Fibroblast of peridontal ligament (primary cell): Measurements from ENCODE around the gene GABBR2.
A peak's percentile ranks its signal among the peaks of the same experiment; 100 is the strongest.

Experiments
- DNase-seq: peaks from one replicate; pipeline ENCODE4 v3.0.0-alpha.2; 2010; ENCODE audit errors: extremely low read depth

Gene GABBR2

GRCh38 chr9:98323051-98323830 lies 385.5 kb downstream of the GABBR2 start:
- DNase-seq: no peak

DNA sequence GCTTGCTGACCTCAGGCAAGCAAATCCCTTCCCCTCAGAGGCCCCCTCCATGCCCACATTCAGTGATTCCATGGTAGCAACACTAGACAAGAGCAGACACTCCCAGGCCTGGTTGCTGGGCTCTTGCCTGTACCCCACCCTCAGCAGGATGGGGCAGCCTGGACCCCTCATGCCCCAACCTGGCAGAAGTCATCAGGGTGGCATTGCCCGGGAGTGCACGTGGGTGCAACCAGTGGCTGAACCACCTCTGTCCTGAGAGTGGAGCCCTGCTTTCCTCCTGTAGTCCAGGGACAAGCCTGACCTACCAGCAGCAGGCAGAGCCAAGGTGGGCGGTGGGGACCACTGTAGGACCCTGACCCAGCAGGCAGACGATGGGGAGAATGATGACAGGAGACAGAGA lies 387.5 kb downstream of the GABBR2 start:
- DNase-seq: no peak

DNA sequence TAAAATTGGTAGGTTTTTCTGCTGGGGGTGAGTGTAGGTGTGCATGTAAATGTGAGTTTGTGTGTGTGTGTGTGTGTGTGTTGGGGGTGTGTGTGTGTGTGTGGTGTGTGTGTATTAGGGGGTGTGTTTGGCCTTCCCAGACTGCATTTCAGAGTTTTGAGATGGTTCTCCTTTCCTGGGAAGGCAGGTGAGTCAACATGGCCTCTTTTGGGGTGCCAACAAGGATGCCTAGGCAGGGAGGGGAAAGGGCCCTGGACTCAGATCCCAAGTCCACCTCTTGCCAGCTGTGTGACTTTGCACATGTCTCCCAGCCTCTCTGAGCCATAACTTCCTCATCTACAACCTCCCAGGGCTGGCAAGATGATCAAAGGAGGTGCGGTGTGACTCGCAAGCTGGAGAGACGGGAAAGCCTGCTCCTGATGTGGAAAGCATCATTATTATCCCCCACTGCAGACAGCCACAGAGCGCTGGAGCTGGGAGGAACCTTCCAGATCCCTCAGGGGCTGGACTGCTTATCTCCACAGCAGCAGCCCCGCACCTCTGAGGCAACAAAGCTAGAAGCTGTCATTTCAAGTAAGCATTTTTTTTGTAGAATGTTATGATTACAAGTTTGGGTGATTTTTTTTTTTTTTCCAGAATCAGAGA lies 389.8 kb downstream of the GABBR2 start:
- peak; percentile 27 for DNase-seq

DNA sequence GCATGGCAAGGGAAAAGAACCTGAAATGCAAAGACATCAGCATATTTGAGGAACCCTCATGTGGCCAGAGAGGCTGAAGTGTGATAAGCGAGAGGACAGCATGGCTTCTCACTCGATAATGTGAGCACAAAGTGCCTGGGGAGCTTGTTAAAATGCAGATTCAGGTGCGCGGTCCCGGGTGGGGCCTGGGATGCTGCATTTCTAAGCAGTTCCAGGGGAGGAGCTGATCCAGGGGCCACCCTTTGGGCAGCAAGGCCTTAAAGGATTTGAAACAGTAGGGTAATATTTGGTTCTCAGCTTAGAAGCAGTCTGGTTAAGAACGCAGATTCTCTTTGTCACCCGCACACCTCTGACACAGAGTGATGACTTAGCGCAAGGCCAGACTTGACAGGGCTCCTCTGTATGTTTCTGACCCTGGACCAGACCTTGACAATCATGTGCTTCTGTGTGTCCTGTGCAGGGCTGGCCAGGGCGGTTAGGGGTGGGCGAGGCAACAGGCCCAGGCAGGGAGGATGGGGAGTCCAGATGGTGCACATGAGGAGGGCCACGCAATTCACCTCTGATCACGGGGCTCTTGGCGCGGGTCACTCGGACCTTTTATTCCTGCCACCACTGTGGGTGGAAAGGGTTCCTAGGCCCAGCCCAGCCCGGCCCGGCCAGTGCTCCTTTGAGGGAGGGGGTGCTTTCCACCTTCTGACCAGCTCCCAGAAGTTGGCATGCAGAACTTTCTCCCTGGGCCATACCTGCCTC lies 390.5 kb downstream of the GABBR2 start:
- DNase-seq: no peak

DNA sequence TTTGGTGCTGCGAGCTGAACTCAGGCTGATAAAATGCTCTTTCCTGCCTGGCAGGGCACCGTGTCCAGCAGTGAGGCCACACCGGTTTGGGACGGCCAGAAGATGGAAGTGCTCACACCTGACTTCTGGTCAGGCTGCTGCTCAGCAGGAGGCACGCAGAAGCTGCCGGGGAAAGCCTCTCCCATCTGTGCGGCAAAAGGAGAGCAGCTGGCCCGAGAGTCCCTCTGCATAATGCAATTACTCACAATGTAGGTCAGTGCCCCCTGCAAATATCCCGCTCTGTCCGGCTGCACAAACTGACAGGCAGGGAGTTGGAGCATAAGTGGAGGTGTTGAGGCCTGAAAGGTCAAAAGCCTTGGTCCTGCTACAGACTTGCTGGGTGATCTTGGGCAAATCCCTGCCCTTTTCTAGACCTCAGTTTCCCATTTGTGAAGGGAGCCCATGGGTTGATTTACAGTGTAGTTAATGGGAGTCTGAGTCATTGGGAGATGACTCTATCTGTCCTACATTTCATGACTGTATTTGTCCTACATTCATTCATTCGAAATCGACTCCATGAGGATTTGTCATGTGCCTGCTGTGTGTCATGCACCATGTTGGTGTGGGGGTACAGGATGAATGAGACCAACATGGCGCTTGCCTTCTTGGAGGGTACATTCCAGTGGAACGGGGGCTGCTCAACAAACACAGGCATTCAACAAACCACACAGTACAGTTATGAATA lies 391.4 kb downstream of the GABBR2 start:
- no peak for DNase-seq

DNA sequence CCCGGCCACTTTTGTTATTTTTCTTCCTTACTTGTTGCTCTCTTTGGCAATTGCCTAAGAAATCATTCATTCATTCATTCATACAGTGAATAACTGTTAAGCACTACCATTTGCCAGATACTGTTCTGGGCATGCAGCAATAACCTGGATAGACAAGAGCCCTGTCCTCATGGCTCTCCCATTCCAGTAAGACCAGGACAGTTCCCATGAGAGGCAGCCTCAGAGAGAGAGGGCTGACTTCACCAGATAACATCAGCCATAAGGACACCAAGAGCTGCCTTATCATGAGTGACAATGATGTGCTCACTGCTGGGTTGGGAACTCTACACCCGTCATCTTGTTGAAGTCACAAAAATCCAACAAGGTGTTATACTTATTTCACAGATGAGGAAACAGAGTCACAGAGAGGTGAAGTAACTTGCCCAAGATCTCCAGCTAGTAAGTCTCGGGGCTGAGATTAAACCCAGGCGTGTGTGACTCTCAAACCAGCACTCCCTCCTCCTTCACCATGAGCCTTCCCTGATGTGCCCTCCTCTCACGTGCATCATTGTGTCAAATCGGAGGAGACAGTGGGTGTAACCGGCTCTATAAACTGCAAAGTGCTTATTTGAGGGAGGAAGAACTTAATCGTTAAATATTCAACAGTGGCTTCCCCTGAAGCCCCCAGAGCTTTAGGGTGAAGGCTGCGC lies 392.1 kb downstream of the GABBR2 start:
- DNase-seq: no peak

DNA sequence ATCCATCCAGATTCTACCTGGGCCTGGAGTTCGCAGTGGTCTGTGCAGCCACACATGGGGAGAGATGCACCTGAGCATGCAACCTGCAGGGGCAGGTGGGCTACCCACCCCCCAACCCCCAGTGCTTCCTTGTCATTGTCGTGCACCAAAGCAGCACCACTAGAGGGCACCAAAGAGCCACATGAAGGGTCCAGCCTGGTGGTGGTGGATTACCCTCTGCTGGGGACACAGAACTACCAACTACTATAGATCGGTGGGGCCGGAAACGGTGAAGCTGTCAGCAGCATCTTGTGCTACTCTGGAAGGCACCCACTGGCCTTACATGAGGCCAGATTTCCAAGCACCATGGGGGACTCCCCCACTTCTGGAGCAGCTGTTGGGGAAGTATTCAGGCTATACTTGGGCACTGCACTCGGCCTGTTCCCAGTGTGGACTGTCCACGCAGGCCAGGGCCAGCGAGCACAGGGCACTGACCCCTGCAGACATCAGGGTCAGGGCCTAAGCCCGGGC lies 393.1 kb downstream of the GABBR2 start:
- DNase-seq: peak; percentile 79

DNA sequence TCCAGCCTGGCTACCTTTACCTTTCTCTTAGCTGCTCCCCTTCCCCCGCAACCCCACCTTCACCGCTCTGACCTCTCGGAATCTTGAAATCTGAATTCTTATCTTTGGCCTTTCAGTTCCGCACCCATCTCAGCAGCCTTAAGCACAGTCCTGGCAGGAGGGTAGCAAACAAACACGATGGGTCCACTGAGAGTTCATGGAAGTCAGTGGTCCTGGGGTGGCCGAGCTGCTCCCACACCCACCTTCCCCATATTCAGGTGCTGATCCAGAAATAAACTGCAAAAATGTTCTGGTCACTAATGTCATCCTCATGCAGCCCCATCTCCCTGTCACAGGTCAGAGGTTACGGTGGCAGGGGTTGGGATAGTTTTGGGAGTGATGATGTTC lies 393.7 kb downstream of the GABBR2 start:
- DNase-seq: no peak

DNA sequence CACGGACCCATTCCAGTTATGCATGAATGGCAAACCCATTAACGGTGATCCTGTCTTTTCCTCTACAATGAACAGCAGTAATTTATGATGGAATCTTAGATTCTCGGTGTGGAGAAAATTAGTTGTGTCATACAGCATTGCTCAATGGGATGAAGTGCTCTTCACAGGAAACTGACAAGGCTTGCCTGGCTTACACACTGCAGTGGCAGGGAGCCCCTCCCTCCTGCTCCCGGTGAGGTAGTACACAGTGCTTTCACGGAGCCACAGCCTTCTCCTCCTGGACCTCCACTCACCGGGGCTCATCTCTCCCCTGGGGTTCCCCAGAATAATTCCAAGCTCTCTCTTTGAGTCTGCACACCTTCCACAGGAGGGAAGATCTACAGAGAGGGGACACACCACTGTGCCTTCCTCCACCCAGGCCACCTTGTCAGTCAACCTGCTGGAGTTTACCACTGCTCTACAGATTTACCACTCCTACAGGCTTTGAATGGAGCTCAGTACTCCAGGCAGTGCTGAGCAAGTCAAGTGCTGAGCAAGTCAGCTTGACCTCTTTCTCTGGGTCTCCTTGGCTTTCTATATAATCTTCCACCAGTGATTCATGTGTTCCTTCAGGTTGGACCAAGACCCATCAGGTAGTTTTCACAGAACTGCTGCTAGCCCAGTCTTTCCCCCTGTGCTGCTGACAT lies 394.2 kb downstream of the GABBR2 start:
- no peak for DNase-seq

DNA sequence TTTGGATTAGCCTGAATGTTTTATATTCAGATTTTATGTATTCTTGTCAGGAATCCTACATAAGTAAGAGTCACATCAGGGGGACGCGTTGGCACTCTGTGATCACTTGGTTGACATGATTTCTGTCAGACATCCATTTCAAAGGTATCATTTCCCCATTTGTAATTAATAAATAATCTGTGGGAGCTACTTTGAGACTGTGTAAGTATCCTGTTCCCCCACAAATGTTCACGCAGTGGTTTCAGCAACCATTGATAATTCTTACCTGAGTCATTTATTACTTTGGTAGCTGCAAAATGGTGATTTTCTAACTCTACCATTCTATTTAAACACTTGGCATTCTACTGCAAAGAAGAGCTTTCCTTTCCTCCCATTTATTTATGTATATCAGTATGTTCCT lies 396.4 kb downstream of the GABBR2 start:
- no peak for DNase-seq

DNA sequence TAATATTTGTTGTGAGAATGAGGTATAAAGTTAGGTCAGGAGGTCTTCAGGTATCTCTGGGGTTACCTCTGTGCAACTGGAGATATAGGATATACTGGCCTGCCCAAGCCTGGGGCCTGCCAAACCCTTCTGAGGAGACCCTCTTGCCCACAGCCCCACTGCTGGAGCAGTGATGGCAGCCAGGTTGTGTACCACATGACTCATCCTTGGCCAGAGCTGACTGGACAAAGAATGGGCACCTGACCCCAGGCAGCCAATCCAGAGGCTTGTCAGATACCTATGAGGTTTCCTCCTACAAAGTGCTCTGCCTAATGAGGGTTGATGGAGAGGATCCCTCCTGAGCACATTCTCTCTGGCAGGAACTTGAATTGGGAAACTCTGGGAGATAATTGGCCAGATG lies 397.2 kb downstream of the GABBR2 start:
- DNase-seq: no peak

- DNase-seq: no peak
Observed at GRCh38 chr9:98310752-98311392, 397.9 kb downstream of the GABBR2 start.

GRCh38 chr9:98306384-98307145 lies 402.2 kb downstream of the GABBR2 start:
- no peak for DNase-seq

DNA sequence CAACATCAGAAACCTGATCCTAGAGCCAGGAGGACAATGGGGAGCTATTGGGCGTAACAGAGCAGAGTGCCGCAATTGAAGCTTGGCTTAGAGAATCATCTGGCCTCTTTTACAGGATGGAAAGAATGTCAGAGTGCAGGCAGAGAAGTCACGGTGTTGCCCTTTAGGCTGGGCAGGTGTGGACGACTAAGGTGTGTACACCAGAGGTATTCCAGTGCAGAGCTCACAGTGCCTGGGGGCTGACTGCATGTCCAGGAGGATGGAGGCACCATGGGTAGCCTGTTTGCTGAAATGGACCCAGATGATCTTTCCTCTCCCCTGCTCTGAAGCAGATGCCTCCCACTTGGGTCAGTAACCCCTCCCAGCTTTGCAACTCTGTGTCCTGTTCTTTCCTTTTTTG lies 404.4 kb downstream of the GABBR2 start:
- DNase-seq: no peak

- DNase-seq: no peak
Observed at GRCh38 chr9:98303633-98304125, 405.1 kb downstream of the GABBR2 start.

- DNase-seq: no peak
Observed at GRCh38 chr9:98302938-98303632, 405.6 kb downstream of the GABBR2 start.

GRCh38 chr9:98302150-98302549 lies 406.6 kb downstream of the GABBR2 start:
- DNase-seq: no peak

DNA sequence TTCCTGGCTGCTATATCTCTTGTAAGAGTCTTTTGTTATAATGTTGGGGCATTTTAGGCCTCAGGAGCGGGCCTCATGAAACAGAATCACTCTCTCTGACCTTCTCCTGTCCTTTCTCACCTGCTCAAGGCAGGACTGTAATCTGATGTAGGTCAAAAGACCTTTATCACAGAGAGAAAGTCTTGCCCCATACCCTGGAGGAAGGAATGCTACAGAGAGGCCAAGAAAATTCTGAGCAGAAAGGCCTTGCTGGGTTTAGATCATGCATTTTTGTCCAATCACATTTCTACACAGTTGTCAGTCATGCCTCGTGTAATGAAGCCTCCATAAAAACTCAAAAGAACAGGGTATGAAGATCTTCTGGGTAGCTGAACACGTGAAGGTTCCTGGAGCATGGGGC lies 408.1 kb downstream of the GABBR2 start:
- no peak for DNase-seq

DNA sequence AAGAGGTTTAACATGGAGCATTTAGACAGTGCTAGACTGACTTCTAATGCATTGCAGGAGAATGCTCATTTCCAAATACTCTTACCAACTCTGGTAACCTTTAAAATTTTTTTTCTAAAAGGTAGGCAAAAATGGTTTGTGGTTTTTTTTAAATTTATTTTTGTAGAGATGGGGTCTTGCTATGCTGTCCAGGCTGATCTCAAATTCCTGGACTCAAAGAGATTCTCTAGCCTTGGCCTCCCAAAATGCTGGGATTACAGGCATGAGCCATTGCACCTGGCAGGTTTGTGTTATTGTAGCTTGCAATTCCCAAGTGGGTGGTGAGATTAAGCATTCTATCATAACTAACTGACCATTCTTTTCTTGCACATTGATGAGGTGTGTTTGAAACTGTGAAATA lies 410.3 kb downstream of the GABBR2 start:
- no peak for DNase-seq
